WTC11 (cell line): Measurements from ENCODE around the gene MOV10L1. TPM values are rescaled to one million over a fixed set of nuclear protein-coding genes. Genes with fewer than 3 reads are reported as not detected.
A peak's percentile ranks its signal among the peaks of the same experiment; 100 is the strongest.

Source experiments
- ATAC-seq: fragments of 200-7000 bp; cut with Tn5 transposase; 2 replicates; pipeline ENCODE4 v1.10.0; 2021; ENCODE audit warnings: mild to moderate bottlenecking, moderate library complexity
- CTCF ChIA-PET: fragments of 300-600 bp; sonication (Branson Sonifier 250); formaldehyde crosslinking; loops from one replicate; lab custom pipeline; 2021; ENCODE audit warnings: antibody characterized with exemption; lab: Charles Lee
- POLR2A ChIA-PET: fragments of 350-600 bp; sonication (Branson Sonifier 250); formaldehyde crosslinking; loops from one replicate; lab custom pipeline; 2021; ENCODE audit warnings: antibody characterized with exemption; lab: Charles Lee
- DNase-seq: peaks from one replicate; pipeline ENCODE4 v3.0.0; 2021; ENCODE audit warnings: low spot score
- H3K27ac Mint-ChIP-seq: 2 replicates; pipeline ENCODE4 v1.8.0; 2021; ENCODE audit warnings: mixed read lengths
- H3K27me3 Mint-ChIP-seq: 2 replicates; pipeline ENCODE4 v1.8.0; 2021; ENCODE audit warnings: low read depth, mild to moderate bottlenecking, moderate library complexity, mixed read lengths
- H3K36me3 Mint-ChIP-seq: 2 replicates; pipeline ENCODE4 v1.8.0; 2021; ENCODE audit warnings: mixed read lengths
- H3K4me1 Mint-ChIP-seq: 2 replicates; pipeline ENCODE4 v1.8.0; 2022; ENCODE audit warnings: mixed read lengths
- H3K4me3 Mint-ChIP-seq: 2 replicates; pipeline ENCODE4 v1.8.0; 2021; ENCODE audit warnings: mild to moderate bottlenecking, moderate library complexity, mixed read lengths
- H3K9me3 Mint-ChIP-seq: 2 replicates; pipeline ENCODE4 v1.8.0; 2021; ENCODE audit warnings: mixed read lengths
- ATF3 ChIP-seq: sonication (generic); formaldehyde crosslinking; conservative IDR thresholded peaks from 2 replicates; pipeline ENCODE4 v1.8.1; 2022; ENCODE audit warnings: mild to moderate bottlenecking, missing genetic modification reagents
- CREM ChIP-seq: sonication (generic); formaldehyde crosslinking; IDR thresholded peaks from 2 replicates; pipeline ENCODE4 v1.8.1; 2022; ENCODE audit warnings: mild to moderate bottlenecking, missing genetic modification reagents, moderate library complexity
- CTCF ChIP-seq: fragments of 200-600 bp; IDR thresholded peaks from 2 replicates; pipeline ENCODE4 v1.8.0; 2022; ENCODE audit warnings: antibody characterized with exemption
- EMX1 ChIP-seq: fragments of 250-450 bp; sonication (Bioruptor Pico); IDR thresholded peaks from 2 replicates; pipeline ENCODE4 v1.8.0; 2021; ENCODE audit warnings: mild to moderate bottlenecking
- ETV6 ChIP-seq: sonication (generic); formaldehyde crosslinking; IDR thresholded peaks from 2 replicates; pipeline ENCODE4 v1.8.1; 2022; ENCODE audit warnings: mild to moderate bottlenecking, missing genetic modification reagents
- FOXK1 ChIP-seq: sonication (generic); formaldehyde crosslinking; IDR thresholded peaks from 2 replicates; pipeline ENCODE4 v1.8.0; 2022; ENCODE audit warnings: mild to moderate bottlenecking, moderate library complexity, missing genetic modification reagents
- FOXP1 ChIP-seq: sonication (generic); formaldehyde crosslinking; IDR thresholded peaks from 2 replicates; pipeline ENCODE4 v1.8.0; 2022; ENCODE audit warnings: missing genetic modification reagents, mild to moderate bottlenecking, moderate library complexity, borderline replicate concordance
- GABPB1 ChIP-seq: sonication (generic); formaldehyde crosslinking; IDR thresholded peaks from 2 replicates; pipeline ENCODE4 v1.8.1; 2023; ENCODE audit warnings: mild to moderate bottlenecking, missing genetic modification reagents
- JUN ChIP-seq: sonication (generic); formaldehyde crosslinking; IDR thresholded peaks from 2 replicates; pipeline ENCODE4 v1.8.0; 2023; ENCODE audit warnings: mild to moderate bottlenecking, missing genetic modification reagents
- KAT7 ChIP-seq: sonication (generic); formaldehyde crosslinking; IDR thresholded peaks from 2 replicates; pipeline ENCODE4 v1.8.1; 2023; ENCODE audit warnings: missing genetic modification reagents, mild to moderate bottlenecking, borderline replicate concordance
- PREB ChIP-seq: sonication (generic); formaldehyde crosslinking; IDR thresholded peaks from 2 replicates; pipeline ENCODE4 v1.8.1; 2022; ENCODE audit warnings: mild to moderate bottlenecking, missing genetic modification reagents, moderate library complexity, borderline replicate concordance
- ZNF416 ChIP-seq: fragments of 250-450 bp; sonication (Bioruptor Pico); IDR thresholded peaks from 2 replicates; pipeline ENCODE4 v1.9.0; 2021; ENCODE audit warnings: mild to moderate bottlenecking, inconsistent platforms
- ZNF512 ChIP-seq: sonication (generic); formaldehyde crosslinking; IDR thresholded peaks from 2 replicates; pipeline ENCODE4 v1.8.1; 2022; ENCODE audit warnings: missing genetic modification reagents, borderline replicate concordance
- ZSCAN18 ChIP-seq: fragments of 250-450 bp; sonication (Bioruptor Pico); IDR thresholded peaks from 2 replicates; pipeline ENCODE4 v2.1.2; 2022; ENCODE audit warnings: mild to moderate bottlenecking, moderate library complexity
- total RNA-seq: library from RNA; stranded (reverse); gene quantifications from 3 replicates; pipeline ENCODE4 v1.2.3, GENCODE V29; 2021

The MOV10L1 gene
- total RNA-seq, 1 experiment from 2014 or later: not detected

GRCh38 chr22:50200461-50201190 is 110.8 kb downstream of the MOV10L1 start, which contains the start of gene SELENOO (continued):
- TF ChIP-seq CREM (CRISPR knock-in tag): no peak
- TF ChIP-seq GABPB1 (CRISPR knock-in tag): no peak
- TF ChIP-seq ZSCAN18: no peak
- TF ChIP-seq JUN: 0 out of 2 replicates have a peak, but pooled peaks have one; percentile 37
- TF ChIP-seq ZNF512 (CRISPR knock-in tag): no peak
- no peak for TF ChIP-seq ATF3
- no peak for TF ChIP-seq CTCF
- no peak for TF ChIP-seq EMX1 (CRISPR knock-in tag)

- peaks cover 14% of the 10 kb centered on the region for H3K36me3 Mint-ChIP-seq
- H3K4me3 Mint-ChIP-seq: peak overlapping the region; percentile 71
- no peaks in the 10 kb centered on the region for H3K27me3 Mint-ChIP-seq
- no peak for DNase-seq
- peaks cover 12% of the 10 kb centered on the region for H3K4me1 Mint-ChIP-seq
- ATAC-seq: peak; percentile 1
- ChIA-PET POLR2A (interaction anchor here (0.6 kb wide), 1 partner anchor 264 kb away, joined by 4 read pairs; no protein-coding TSS in a partner anchor), CTCF (interaction anchor here (0.8 kb wide), 1 partner anchor 11 kb away, joined by 3 read pairs; no protein-coding TSS in a partner anchor)
- TF ChIP-seq ETV6 (CRISPR knock-in tag) (no peak), KAT7 (CRISPR knock-in tag) (peak; percentile 49; the same call in 1 of the 2 replicates), FOXK1 (CRISPR knock-in tag) (0 out of 2 replicates have a peak, but pooled peaks have one; percentile 6), JUN (no peak), FOXP1 (0 out of 2 replicates have a peak, but pooled peaks have one; percentile 30), ZNF416 (CRISPR knock-in tag) (no peak)
- H3K9me3 Mint-ChIP-seq: peaks cover 4% of the 10 kb centered on the region; the same call in 1 of the 2 replicates
- H3K27ac Mint-ChIP-seq: no peak overlapping the region
These were observed 111.7 kb downstream of the MOV10L1 start for GRCh38 chr22:50201191-50202129.

GRCh38 chr22:50202130-50202666 is 112.4 kb downstream of the MOV10L1 start:
- no peak for DNase-seq
- no peak for ATAC-seq
- ChIA-PET CTCF (interaction anchor here (0.8 kb wide), 1 partner anchor 12 kb away, joined by 3 read pairs; no protein-coding TSS in a partner anchor), POLR2A (no interaction called here)
- Mint-ChIP-seq H3K9me3 (peaks cover 4% of the 10 kb centered on the region; the same call in 1 of the 2 replicates), H3K36me3 (peaks cover 14% of the 10 kb centered on the region), H3K4me3 (peak overlapping the region; percentile 71), H3K27me3 (no peaks in the 10 kb centered on the region), H3K27ac (no peak overlapping the region), H3K4me1 (peaks cover 12% of the 10 kb centered on the region)
- TF ChIP-seq ZSCAN18: no peak
- TF ChIP-seq FOXP1: no peak
- TF ChIP-seq PREB: no peak
